Hepatocyte (in vitro differentiated cells): ENCODE data around the gene RAB11FIP3.

ENCODE experiments used
- CTCF ChIP-seq: fragments of 200-600 bp; sonication (generic); IDR thresholded peaks from 2 replicates; pipeline ENCODE4 v1.5.1; 2016; ENCODE audit warnings: antibody characterized with exemption, mild to moderate bottlenecking; ENCODE audit not compliant: poor library complexity
- EZH2 ChIP-seq: fragments of 200-600 bp; sonication (generic); IDR thresholded peaks from 2 replicates; pipeline ENCODE4 v1.6.1; 2016; ENCODE audit warnings: antibody characterized with exemption, mild to moderate bottlenecking, borderline replicate concordance

- no peak for TF ChIP-seq CTCF
- no peak for TF ChIP-seq EZH2
These were observed 45.0 kb downstream of the RAB11FIP3 start for GRCh38 chr16:470418-470817.
